ENCODE measurements around the gene EDIL3.
A peak's percentile ranks its signal among the peaks of the same experiment; 100 is the strongest.
"Not testable (repeated sequence)": the region's sequence is repeated elsewhere in the genome, so short reads cannot be mapped to it uniquely, and the experiment has no call there.

EDIL3 gene

DNA sequence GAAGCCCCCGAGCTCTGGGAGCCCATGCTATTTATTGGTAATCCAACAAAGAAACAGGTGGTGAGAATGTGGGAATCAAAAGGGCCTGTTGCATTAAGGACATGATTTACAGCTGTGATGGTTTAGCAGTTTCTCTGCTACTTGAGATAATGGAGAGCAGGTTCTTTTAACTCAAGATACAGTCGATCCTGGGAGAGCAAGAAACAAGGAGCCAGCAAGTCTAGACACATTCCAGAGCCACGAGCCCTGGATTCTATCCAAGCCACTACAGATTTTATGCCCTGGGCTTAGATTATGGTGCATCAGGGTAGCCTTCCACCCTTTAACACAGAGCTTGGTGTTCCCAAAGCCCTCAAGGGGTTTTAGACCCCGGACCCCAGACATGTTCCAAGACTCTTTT lies 87.0 kb downstream of the EDIL3 start:
- H3K9me3 Mint-ChIP-seq, H3K4me3 Mint-ChIP-seq, H3K27ac Mint-ChIP-seq, H3K36me3 Mint-ChIP-seq, ATAC-seq, H3K27me3 Mint-ChIP-seq, H3K4me1 Mint-ChIP-seq: not testable (repeated sequence)

DNA sequence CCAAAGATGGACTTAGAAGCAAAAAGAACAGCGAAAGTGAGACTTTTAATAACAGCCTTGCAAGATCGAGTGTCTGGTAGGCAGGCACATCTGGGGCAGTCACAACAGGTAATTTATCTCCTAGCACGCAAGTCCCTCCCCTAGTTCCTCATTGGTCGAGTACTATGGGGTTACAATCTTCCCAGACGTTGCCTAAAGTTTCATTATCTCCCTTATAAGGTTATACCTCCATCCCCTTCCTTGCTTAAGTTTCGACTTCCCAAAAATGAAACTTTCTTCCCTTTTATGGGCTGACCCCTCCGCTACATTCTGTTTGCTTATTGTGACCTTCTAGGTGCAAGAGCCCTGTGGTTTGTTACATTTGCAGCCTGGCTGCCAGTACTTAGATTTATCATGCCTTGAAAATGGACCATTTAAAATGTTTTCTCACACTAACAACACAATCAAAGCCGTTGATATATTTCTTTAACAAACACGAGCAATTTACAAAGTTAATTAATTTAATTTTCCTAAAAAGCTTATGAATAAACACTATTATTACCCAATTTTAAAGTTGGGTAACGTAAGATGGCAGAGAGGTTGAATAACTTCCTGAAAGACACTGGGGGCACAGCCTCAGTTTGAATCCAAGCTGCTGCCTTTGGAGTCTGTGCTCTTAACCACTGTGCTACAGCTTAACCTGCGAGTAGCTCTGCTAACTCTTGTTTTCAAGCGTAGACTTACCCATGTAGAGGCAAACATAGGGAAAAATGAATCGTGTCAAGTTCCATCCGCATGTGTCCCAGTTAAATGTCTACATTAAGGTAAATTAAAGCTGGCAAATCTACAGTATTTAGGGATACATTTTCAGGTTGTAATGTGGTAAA lies 91.7 kb downstream of the EDIL3 start:
- Mint-ChIP-seq H3K4me1 (no peaks in the 10 kb centered on the region), H3K4me3 (no peak overlapping the region), H3K27ac (no peak overlapping the region), H3K36me3 (no peaks in the 10 kb centered on the region), H3K27me3 (no peaks in the 10 kb centered on the region), H3K9me3 (peaks cover under 1% of the 10 kb centered on the region)
- no peak for ATAC-seq

DNA sequence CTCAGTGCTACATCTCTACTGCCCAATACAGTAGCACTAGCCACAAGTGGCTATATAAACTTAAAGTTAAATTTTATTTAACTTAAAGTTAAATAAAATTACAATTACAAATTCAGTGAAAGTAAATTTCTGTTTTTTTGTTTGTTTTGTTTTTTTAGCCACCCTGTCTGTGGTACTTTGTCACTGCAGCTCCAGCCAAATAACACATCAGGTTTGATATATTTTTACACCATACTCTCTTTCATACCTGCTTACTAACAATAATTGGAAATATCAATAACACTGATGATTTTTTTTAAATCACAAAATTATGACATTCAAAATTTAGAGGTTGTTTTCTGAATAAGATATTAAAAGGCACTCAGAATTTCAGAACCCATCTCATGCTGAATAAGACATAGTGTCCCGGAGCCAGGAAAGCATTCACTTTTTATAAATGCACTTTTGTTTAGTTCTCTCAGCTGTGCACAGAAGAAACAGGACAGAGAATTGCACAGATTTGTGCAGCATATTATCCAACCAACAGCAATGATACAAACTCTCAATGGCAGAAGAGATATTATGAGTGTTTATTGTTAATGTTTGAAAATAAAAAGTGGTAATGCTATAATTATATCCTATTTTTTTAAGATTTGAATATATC lies 92.6 kb downstream of the EDIL3 start:
- Mint-ChIP-seq H3K27me3 (no peaks in the 10 kb centered on the region), H3K27ac (no peak overlapping the region), H3K9me3 (peaks cover 4% of the 10 kb centered on the region), H3K4me1 (no peaks in the 10 kb centered on the region), H3K36me3 (no peaks in the 10 kb centered on the region), H3K4me3 (no peak overlapping the region)
- ATAC-seq: no peak

DNA sequence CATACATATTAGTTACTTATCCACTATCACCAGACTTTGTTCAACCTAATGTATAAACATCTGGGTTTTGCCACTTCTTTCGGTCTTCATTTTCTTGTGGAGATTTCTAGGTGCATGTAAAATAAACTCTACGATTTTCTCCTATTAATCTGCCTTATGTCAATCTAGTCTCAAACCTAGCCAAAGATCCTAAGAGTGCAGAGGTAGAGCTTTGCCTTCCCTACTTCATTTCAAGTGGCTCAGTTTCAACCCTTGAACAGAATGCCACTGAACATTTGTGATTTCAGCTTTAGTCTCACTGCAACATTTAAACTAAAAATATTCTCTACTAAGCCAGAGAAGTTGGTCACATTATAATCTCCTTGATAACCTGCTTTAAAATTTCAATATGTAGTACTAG lies 94.0 kb downstream of the EDIL3 start:
- H3K36me3 Mint-ChIP-seq: no peaks in the 10 kb centered on the region
- H3K27ac Mint-ChIP-seq: no peak overlapping the region
- no peak overlapping the region for H3K4me3 Mint-ChIP-seq
- peaks cover 4% of the 10 kb centered on the region for H3K9me3 Mint-ChIP-seq
- H3K27me3 Mint-ChIP-seq: no peaks in the 10 kb centered on the region
- no peaks in the 10 kb centered on the region for H3K4me1 Mint-ChIP-seq
- ATAC-seq: no peak

DNA sequence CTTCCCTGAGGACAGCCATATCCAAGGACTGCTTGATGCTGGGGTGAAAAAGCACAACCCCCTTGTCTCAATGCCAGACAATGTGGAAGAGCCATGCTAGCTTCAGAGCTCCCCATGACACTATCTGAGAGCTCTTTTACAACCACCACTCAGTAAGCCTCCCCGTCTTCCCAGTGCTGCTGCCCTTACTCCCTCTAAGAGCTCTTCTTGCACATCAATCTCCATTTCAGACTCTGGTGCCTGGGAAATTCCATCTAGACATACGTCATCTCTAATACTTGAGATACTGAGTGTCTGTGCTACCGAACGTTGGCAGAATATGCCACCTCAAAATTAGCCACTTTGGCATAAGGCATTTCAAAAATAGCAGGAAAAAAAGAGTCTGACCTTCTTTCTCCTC lies 94.5 kb downstream of the EDIL3 start:
- Mint-ChIP-seq H3K4me1 (no peaks in the 10 kb centered on the region), H3K27ac (no peak overlapping the region), H3K36me3 (no peaks in the 10 kb centered on the region), H3K27me3 (no peaks in the 10 kb centered on the region), H3K4me3 (no peak overlapping the region), H3K9me3 (peaks cover 4% of the 10 kb centered on the region)
- peak; percentile 31 for ATAC-seq

DNA sequence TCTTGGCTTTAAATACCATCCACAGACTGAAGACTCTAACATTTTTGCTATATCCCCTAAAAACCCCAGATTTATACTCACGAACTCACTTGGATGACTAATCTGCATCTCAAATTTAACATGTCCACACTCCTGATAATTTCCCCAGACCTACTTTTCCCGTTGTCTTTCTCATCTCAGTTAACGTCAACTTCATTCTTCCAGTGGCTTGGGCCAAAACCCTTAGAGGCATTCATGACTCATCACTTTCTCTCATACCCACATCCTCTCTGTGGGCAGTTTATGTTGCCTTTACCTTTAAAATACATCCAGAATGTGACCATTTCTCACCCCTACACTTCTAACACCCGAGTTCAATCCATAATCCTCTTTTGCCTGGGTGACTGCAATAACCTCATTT lies 96.7 kb downstream of the EDIL3 start:
- no peak for ATAC-seq
- H3K27me3 Mint-ChIP-seq: no peaks in the 10 kb centered on the region
- H3K9me3 Mint-ChIP-seq: peaks cover 4% of the 10 kb centered on the region
- H3K4me3 Mint-ChIP-seq: no peak overlapping the region
- H3K4me1 Mint-ChIP-seq: no peaks in the 10 kb centered on the region
- H3K36me3 Mint-ChIP-seq: no peaks in the 10 kb centered on the region
- H3K27ac Mint-ChIP-seq: no peak overlapping the region

DNA sequence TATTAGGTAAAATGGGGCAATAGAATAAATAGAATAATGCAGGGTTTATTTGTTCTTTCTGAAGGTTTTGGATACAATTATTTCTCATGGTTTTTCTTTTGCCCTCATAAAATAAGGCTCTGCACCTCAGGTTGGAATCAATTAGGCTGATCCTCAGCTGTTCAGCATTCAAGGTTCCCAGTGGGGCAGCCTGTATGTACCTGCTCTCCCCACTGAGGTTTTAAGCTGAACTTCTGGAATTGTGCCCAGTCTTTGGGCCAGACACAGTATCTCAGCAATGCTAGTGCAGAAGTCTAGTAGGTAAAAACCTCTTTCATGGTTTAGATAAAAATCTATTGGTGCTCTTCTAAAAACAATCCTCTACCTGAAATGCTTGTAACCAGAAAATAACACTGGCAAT lies 98.0 kb downstream of the EDIL3 start:
- H3K27me3 Mint-ChIP-seq: no peaks in the 10 kb centered on the region
- H3K9me3 Mint-ChIP-seq: peaks cover 4% of the 10 kb centered on the region
- no peaks in the 10 kb centered on the region for H3K4me1 Mint-ChIP-seq
- H3K27ac Mint-ChIP-seq: no peak overlapping the region
- no peak for ATAC-seq
- H3K4me3 Mint-ChIP-seq: no peak overlapping the region
- no peaks in the 10 kb centered on the region for H3K36me3 Mint-ChIP-seq

DNA sequence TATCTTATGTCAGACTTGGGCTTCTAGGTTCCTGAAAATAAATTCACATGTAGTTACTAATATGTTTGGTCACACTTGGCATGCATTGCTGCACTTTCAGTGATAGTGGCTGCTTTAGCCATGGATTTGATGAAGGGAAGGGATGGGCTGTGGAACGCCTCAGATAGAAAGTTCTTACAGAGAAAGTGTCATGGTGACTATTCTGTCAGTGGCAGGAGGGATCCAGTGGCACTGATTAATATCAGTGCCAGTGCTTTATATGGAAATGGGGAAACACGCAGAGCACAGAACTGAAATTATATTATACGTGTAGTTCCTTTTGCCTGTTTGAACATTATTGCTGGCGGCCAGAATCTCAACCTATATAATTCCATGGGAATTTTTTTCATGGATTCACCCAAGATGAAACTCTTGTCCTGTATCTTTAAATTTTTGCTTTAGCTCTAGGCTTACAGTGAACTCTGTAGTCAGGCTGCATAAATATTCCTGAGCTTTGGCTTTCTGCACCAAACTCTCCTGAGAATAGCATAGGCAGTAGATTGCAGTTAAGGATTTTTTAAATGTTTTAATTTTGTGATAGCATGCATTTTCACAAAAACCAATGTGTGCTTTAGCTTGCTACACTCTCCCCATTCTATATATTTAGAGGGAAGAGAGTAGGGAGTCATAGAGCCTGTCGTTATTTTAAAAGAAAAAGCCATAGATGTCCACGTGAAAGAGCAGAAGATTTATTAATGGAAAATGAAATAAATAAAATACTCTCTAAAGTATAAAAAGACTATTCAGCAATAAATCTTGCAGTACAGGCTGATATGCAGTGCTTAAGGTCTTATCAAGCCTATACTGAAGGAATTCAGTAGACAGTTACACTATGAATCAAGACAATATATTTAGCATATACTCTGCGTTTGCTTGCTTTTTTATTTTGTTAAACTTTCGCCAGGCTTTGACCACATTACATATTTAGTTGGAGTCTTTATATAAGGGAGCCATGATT lies 98.7 kb downstream of the EDIL3 start:
- Mint-ChIP-seq H3K4me3 (no peak overlapping the region), H3K9me3 (peaks cover 4% of the 10 kb centered on the region), H3K36me3 (no peaks in the 10 kb centered on the region), H3K27me3 (no peaks in the 10 kb centered on the region), H3K27ac (no peak overlapping the region), H3K4me1 (no peaks in the 10 kb centered on the region)
- no peak for ATAC-seq

DNA sequence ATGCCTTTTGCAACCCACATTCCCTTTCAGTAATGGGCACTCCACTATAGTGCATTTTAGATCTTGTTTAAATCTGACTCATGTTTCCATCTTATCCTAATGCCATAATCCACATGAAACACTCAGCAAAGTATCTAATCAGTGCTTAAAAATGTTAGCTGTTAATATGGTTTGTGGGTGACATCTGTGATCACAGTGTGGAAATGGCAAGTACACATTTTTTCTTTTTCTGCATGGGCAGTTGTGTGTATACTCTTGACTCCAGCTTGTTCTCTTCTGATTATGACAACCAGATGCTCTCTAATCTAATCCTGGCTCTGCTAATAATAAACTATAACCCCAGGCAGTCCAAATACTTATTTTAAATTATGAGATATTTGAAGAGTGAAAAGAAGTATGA lies 103.3 kb downstream of the EDIL3 start:
- Mint-ChIP-seq H3K9me3 (no peaks in the 10 kb centered on the region), H3K27ac (no peak overlapping the region), H3K4me3 (no peak overlapping the region), H3K36me3 (no peaks in the 10 kb centered on the region), H3K27me3 (no peaks in the 10 kb centered on the region), H3K4me1 (no peaks in the 10 kb centered on the region)
- ATAC-seq: no peak

DNA sequence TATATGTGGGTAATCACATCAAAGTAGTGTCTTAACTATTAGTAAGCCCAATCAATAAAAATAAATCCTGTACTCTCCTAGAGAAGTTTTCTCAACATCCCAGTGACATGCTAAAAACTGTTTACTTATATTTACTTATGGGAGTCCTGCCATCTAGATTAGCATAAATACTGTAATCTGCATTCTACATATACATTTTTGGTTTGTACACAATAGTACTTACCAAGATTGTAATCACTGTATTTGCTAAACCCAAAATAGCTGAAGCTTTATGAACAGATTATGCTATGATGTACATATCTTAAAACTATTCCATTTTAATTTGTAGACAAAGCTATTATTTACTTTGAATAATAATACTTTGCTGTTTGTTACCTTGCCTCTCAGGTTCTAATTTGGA lies 105.4 kb downstream of the EDIL3 start:
- no peaks in the 10 kb centered on the region for H3K36me3 Mint-ChIP-seq
- no peaks in the 10 kb centered on the region for H3K9me3 Mint-ChIP-seq
- no peaks in the 10 kb centered on the region for H3K4me1 Mint-ChIP-seq
- H3K4me3 Mint-ChIP-seq: no peak overlapping the region
- ATAC-seq: no peak
- no peak overlapping the region for H3K27ac Mint-ChIP-seq
- no peaks in the 10 kb centered on the region for H3K27me3 Mint-ChIP-seq

DNA sequence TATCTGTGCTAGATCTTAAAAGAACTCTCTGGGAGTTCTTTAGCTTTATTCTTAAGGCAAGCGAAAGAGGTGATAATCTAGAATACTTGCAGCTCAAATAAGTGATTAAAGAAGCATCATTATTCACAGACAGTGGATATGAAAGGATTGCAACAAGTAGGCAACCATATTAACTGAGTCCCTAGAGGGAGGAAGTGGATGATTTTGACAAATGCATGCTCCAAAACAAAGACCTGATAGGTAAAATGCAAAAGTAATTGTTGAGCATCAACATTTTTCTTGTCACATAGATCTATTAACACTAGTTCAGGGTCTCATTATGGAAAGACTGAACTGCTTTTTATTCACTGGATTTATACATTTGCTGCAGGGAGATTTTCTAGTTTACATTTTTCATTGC lies 109.1 kb downstream of the EDIL3 start:
- H3K9me3 Mint-ChIP-seq: no peaks in the 10 kb centered on the region

DNA sequence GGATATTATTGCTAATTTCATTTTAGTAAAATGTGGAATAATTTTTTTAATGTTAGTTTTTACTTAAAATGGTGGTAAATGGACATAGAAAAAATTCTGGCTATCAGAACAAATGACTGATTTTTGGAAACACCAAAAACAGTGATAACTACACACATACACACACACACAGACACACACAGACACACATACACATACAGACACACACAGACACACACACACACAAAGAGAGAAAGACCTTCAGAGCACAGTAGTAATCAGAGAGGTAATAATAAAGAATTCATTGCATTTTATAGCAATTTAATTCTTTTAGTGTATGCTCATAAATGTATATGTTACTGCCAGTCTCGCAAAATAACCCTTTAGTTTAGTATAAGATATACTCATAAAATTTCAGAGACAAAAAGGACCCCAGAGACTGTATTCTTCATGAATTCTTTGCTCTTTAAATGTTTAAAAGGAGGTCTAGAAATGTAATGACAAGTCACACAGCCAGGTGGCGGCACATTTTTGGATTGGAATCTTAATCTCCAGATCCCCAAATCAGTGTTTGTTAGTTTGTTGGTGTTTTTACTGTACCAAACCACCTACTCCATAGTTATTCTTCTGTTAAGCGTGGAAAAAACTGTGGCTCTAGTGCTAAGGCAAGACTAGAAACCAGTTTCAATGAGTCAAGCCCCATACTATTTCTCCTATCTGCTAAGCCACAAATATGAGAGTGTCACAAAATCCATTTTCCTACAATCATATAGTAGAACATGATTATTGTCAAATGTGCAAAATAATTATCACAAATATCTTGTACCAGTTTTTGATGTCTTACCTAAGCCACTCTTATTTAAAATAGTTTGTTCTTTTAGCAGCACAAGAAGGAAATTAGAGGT lies 109.9 kb downstream of the EDIL3 start:
- H3K27me3 Mint-ChIP-seq: no peaks in the 10 kb centered on the region
- no peaks in the 10 kb centered on the region for H3K4me1 Mint-ChIP-seq
- no peaks in the 10 kb centered on the region for H3K9me3 Mint-ChIP-seq
- H3K36me3 Mint-ChIP-seq: no peaks in the 10 kb centered on the region
- no peak overlapping the region for H3K27ac Mint-ChIP-seq
- ATAC-seq: no peak
- H3K4me3 Mint-ChIP-seq: no peak overlapping the region

More for the DNA sequence above, 109.1 kb downstream of the EDIL3 start:
- no peaks in the 10 kb centered on the region for H3K4me1 Mint-ChIP-seq
- no peaks in the 10 kb centered on the region for H3K27me3 Mint-ChIP-seq
- no peak overlapping the region for H3K4me3 Mint-ChIP-seq
- no peak overlapping the region for H3K27ac Mint-ChIP-seq
- H3K36me3 Mint-ChIP-seq: no peaks in the 10 kb centered on the region
- ATAC-seq: no peak

DNA sequence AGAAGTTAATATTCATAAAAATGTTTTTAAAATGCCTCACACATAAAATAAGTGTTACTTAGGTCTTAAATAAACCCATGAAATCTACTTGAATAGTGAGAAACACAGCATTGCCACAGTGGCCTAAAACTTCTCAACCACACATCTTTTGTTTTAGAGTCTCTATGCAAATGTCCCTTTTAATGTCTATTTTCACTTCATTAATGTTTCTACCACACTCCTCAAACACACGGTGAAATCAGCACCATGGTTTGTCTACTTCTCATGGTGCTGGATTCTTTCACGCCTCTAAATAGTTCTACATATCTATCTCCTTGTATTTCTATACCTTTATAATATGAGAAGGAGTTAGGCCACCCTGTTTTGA lies 111.2 kb downstream of the EDIL3 start:
- no peak for ATAC-seq
- H3K27ac Mint-ChIP-seq: no peak overlapping the region
- no peaks in the 10 kb centered on the region for H3K27me3 Mint-ChIP-seq
- H3K36me3 Mint-ChIP-seq: no peaks in the 10 kb centered on the region
- H3K4me3 Mint-ChIP-seq: no peak overlapping the region
- no peaks in the 10 kb centered on the region for H3K4me1 Mint-ChIP-seq
- H3K9me3 Mint-ChIP-seq: no peaks in the 10 kb centered on the region

DNA sequence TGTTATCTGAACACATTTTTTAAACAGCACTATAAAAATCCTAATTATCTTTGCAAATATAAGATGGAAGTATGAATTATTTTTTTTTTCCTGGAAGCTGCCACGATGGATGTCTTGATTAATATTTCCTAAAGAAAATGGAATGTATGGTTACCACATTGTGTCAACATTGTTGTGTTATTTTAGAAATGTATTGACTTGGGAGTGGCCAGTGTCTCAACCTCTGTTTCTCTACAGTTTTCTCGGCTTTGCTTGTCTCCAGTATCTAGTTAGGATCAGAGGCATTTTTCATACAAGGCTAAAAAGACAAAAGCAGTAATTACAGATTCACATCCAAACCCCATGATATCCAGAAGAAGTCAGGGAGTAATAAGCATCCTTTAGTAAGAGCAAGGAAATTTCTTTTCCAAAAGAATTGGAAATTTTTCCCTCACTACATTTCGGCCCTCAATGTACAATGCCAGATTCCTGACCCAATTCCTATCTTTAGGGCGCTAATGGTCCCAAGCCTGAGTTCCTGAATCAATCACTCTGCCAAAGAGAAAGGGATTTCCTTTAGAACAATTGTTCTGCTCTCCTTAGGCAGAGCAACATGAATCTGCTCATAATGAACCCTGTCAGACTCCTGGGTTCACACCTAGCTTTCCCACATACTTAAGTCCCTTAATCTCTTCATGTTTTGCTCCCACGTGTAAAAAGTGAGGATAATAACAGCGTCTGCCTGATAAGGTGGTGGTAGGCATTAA lies 111.7 kb downstream of the EDIL3 start:
- no peaks in the 10 kb centered on the region for H3K36me3 Mint-ChIP-seq
- no peak overlapping the region for H3K4me3 Mint-ChIP-seq
- no peaks in the 10 kb centered on the region for H3K9me3 Mint-ChIP-seq
- ATAC-seq: no peak
- H3K27me3 Mint-ChIP-seq: no peaks in the 10 kb centered on the region
- H3K4me1 Mint-ChIP-seq: no peaks in the 10 kb centered on the region
- H3K27ac Mint-ChIP-seq: no peak overlapping the region
